GM18861 (cell line): ENCODE results near the gene PIP4K2B.
"Not testable (repeated sequence)": the region's sequence is repeated elsewhere in the genome, so short reads cannot be mapped to it uniquely, and the experiment has no call there.

Source experiments
- ATAC-seq: cut with Tn5 transposase; IDR thresholded peaks from one replicate; pipeline ENCODE4 v1.9.1; 2021; ENCODE audit not compliant: unreplicated experiment

Gene PIP4K2B

GRCh38 chr17:38799501-38800236, at the start of gene PIP4K2B:
TSS of gene PIP4K2B (minus strand) at chr17:38799556. CDS start at chr17:38799424, 132 bp downstream.
- ATAC-seq: peak; percentile 53

GRCh38 chr17:38848557-38848891, 49.2 kb upstream of the PIP4K2B start:
- ATAC-seq: no peak

- no peak for ATAC-seq
Observed at GRCh38 chr17:38844261-38844757, 45.0 kb upstream of the PIP4K2B start.

GRCh38 chr17:38825762-38826247, 26.4 kb upstream of the PIP4K2B start:
- ATAC-seq: no peak

- ATAC-seq: peak; percentile 75
Observed at GRCh38 chr17:38824899-38825761, 25.8 kb upstream of the PIP4K2B start, which contains the start of gene CWC25. TSS of gene CWC25 (minus strand) at chr17:38825321. CDS start at chr17:38825183, 138 bp downstream.

- ATAC-seq: no peak
Observed at GRCh38 chr17:38815576-38816193, 16.3 kb upstream of the PIP4K2B start.

GRCh38 chr17:38809828-38810227, 10.5 kb upstream of the PIP4K2B start:
- ATAC-seq: no peak

- no peak for ATAC-seq
Observed at GRCh38 chr17:38800237-38800760, 943 bp upstream of the PIP4K2B start.

- peak; percentile 22 for ATAC-seq
Observed at GRCh38 chr17:38798614-38799500, 499 bp downstream of the PIP4K2B start.

- no peak for ATAC-seq
Observed at GRCh38 chr17:38797828-38798227, 1.5 kb downstream of the PIP4K2B start.

GRCh38 chr17:38797158-38797490, 2.2 kb downstream of the PIP4K2B start:
- ATAC-seq: no peak

- ATAC-seq: no peak
Observed at GRCh38 chr17:38796451-38797157, 2.8 kb downstream of the PIP4K2B start.

GRCh38 chr17:38794221-38794620, 5.1 kb downstream of the PIP4K2B start:
- no peak for ATAC-seq

GRCh38 chr17:38791162-38791561, 8.2 kb downstream of the PIP4K2B start:
- no peak for ATAC-seq

GRCh38 chr17:38790148-38790707, 9.1 kb downstream of the PIP4K2B start:
- ATAC-seq: not testable (repeated sequence)

- ATAC-seq: no peak
Observed at GRCh38 chr17:38789185-38789584, 10.2 kb downstream of the PIP4K2B start.

GRCh38 chr17:38787999-38788398, 11.4 kb downstream of the PIP4K2B start:
- not testable (repeated sequence) for ATAC-seq

GRCh38 chr17:38786372-38786771, 13.0 kb downstream of the PIP4K2B start:
- ATAC-seq: no peak

- ATAC-seq: no peak
Observed at GRCh38 chr17:38783227-38783626, 16.1 kb downstream of the PIP4K2B start.
